SJCRH30 (cell line): ENCODE data around the gene TEAD3. TPM values are rescaled to one million over a fixed set of nuclear protein-coding genes. Genes with fewer than 3 reads are reported as not detected.
A peak's percentile ranks its signal among the peaks of the same experiment; 100 is the strongest.

Experiments
- DNase-seq, 2 experiments: peaks; one replicate each; pipeline ENCODE4 v3.0.0-alpha.2; 2015 to 2020
- H3K27ac ChIP-seq: fragments of 250-450 bp; sonication (Bioruptor Pico); 2 replicates; pipeline ENCODE4 v1.5.1; 2020; ENCODE audit warnings: mild to moderate bottlenecking, moderate library complexity
- H3K27me3 ChIP-seq: fragments of 250-450 bp; sonication (Bioruptor Pico); 2 replicates; pipeline ENCODE4 v1.5.1; 2020; ENCODE audit warnings: mild to moderate bottlenecking, moderate library complexity
- H3K36me3 ChIP-seq: fragments of 250-450 bp; sonication (Bioruptor Pico); 2 replicates; pipeline ENCODE4 v1.5.1; 2020; ENCODE audit warnings: mild to moderate bottlenecking, moderate library complexity
- H3K4me1 ChIP-seq: fragments of 250-450 bp; sonication (Bioruptor Pico); 2 replicates; pipeline ENCODE4 v1.5.1; 2020; ENCODE audit warnings: mild to moderate bottlenecking, moderate library complexity
- H3K4me3 ChIP-seq: fragments of 250-450 bp; sonication (Bioruptor Pico); 2 replicates; pipeline ENCODE4 v1.5.1; 2020; ENCODE audit warnings: mild to moderate bottlenecking, moderate library complexity
- H3K9me3 ChIP-seq: fragments of 250-450 bp; sonication (Bioruptor Pico); replicated peaks from 2 replicates; pipeline ENCODE4 v1.5.1; 2020; ENCODE audit warnings: mild to moderate bottlenecking, moderate library complexity
- total RNA-seq: library from RNA; depleted of rRNA; stranded (reverse); fragments of >200 nt; shearing (Covaris generic); gene quantifications from 2 replicates; pipeline ENCODE4 v1.2.3, GENCODE V29; 2014

The TEAD3 gene
- total RNA-seq, 1 experiment from 2014 or later, result 8.8 TPM

DNA sequence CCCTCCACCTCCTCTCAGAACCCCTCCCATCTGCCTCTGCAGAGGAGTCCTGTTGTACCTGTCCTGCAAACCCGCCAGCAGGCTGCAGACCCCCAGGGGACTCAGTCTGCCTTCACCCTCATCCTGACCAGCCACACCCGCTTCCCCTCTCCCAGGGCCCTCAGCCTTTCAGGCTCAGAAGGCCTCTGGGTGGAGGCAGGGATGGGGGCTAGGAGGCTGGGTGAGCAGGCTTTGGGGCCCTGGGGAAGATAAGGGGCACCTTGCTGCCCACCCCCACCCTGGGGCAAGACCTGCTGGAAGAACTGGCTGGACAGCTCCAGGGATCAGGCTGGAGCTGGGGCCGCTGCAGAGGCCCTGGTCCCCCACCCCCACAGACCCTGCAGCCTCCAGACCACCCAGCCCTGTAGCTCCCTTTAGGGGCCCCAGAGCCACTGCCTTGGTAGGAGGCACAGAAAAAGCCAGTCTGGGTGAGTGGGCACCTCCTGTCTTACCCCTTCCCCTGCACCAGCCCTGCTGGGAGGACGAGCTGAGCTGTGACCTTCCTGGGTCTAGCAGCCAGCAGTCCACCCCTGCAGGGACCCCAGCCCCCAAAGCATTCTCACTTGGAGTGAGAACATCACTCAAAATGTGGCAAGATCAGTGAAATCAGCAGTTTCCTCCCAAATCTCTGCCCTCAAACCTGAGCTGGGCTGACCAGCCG lies 5.2 kb downstream of the TEAD3 start:
- Histone ChIP-seq H3K27me3 (no peaks in the 10 kb centered on the region), H3K9me3 (no peaks in the 10 kb centered on the region), H3K27ac (no peak overlapping the region), H3K4me3 (no peak overlapping the region), H3K4me1 (peaks cover 46% of the 10 kb centered on the region), H3K36me3 (no peaks in the 10 kb centered on the region)
- no peak for DNase-seq

DNA sequence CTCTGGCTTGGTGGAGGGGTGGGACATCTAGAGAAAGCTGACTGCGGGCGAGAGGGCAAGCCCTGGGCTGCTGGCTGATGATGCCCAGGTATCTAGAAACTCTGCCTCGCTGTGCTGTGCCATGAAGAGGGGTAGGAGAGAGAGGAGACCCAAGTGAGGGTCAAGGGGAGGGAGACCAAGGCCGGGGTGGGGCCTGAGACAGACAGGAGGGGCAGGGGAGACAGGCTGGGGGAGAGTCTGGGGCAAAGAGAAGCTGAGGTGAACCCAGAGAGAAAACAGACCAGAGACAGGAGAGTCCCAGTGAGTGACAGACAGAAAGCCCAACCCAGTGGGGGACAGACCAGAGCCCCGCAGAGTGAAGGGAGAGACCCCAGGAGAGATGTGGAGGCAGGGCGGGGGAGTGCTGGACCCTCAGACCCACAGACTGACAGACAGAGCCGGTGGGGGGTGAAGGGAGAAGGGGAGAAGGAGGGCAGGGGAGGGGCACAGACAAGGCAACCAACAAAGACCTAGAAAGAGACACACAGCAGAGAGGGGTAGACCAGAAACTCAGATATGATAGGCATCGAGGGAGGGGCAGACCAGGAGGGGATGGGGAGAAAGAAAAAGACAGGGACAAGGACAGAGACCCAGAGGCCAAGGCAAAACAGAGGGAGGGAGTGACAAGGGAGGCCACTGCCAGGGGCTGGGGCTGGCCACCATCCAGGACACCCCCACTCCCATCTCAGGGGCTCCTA lies 5.9 kb downstream of the TEAD3 start:
- Histone ChIP-seq H3K36me3 (no peaks in the 10 kb centered on the region), H3K27ac (peak overlapping the region; percentile 66), H3K4me1 (peaks cover 53% of the 10 kb centered on the region), H3K4me3 (peak overlapping the region; percentile 51), H3K27me3 (no peaks in the 10 kb centered on the region), H3K9me3 (no peaks in the 10 kb centered on the region)
- DNase-seq, result no peak

DNA sequence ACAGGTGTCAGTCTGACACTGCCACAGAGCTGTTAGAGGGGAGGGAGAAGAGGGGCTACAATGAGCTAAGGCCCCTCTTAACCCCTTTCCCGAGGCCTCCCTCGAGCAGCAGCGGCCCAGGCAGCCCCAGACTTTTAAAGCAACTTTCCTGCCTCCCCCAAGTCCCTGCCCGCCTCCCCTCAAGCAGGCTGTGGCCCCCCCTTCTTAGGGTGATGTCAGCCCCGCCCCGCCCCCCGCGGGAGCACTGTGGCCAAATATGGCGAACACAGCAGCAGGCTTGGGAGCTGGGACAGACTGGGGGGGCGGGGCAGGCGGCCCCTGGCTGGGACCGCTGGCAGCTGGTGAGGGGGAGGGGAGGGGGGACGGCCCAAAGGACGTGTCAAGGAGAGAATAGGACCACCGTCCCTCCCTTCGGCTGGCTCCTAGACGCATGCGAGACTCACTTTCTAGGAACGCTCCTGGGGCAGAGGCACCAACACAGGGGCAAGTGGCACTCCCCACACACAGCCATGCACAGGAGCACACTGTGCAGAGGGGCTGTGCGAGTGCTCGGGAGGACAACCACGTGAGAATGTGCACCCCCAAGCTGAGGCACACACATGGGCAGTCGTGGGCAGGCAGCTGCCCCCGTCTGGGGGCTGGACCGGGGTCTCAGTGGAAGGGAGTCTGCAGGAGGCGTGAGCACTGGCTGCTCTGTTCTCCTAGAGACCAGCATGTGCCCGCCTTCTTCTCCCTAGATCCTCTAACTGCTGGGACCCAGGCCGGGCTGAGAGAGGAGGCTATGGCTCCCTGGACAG lies 6.7 kb downstream of the TEAD3 start:
- no peaks in the 10 kb centered on the region for H3K9me3 ChIP-seq
- H3K4me1 ChIP-seq, result peaks cover 61% of the 10 kb centered on the region
- peak overlapping the region; percentile 51 for H3K4me3 ChIP-seq
- H3K36me3 ChIP-seq, result no peaks in the 10 kb centered on the region
- H3K27me3 ChIP-seq, result no peaks in the 10 kb centered on the region
- DNase-seq, result peak; percentile 88 to 92
- H3K27ac ChIP-seq, result peak overlapping the region; percentile 66

DNA sequence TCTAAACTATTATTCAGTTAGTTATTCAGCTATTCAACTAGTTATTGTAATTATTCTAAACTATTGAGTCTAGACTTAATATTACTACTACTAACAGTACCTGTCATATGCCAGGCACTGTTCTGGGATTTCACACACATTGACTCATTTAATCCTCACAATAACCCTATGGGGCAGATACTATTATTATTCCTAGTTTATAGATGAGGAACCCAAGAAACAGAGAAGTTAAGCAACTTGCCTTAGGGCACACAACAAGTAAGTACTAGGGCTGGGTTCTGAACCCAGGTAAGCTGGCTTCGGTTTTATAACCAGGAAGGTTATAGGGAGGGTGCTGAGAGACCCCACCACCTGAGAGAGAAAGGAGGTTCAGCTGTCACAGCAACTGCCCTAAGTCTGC lies 7.8 kb downstream of the TEAD3 start:
- H3K4me1 ChIP-seq, result peaks cover 72% of the 10 kb centered on the region
- no peaks in the 10 kb centered on the region for H3K27me3 ChIP-seq
- no peak for DNase-seq
- H3K9me3 ChIP-seq, result no peaks in the 10 kb centered on the region
- H3K4me3 ChIP-seq, result no peak overlapping the region
- no peaks in the 10 kb centered on the region for H3K36me3 ChIP-seq
- H3K27ac ChIP-seq, result no peak overlapping the region

GRCh38 chr6:35488517-35488862 lies 8.4 kb downstream of the TEAD3 start:
- no peak for DNase-seq
- Histone ChIP-seq H3K27me3 (no peaks in the 10 kb centered on the region), H3K4me1 (peaks cover 78% of the 10 kb centered on the region), H3K36me3 (no peaks in the 10 kb centered on the region), H3K4me3 (no peak overlapping the region), H3K9me3 (no peaks in the 10 kb centered on the region), H3K27ac (no peak overlapping the region)

GRCh38 chr6:35487658-35488516 lies 9.0 kb downstream of the TEAD3 start:
- H3K27me3 ChIP-seq, result no peaks in the 10 kb centered on the region
- no peak overlapping the region for H3K4me3 ChIP-seq
- no peak overlapping the region for H3K27ac ChIP-seq
- no peak for DNase-seq
- no peaks in the 10 kb centered on the region for H3K9me3 ChIP-seq
- no peaks in the 10 kb centered on the region for H3K36me3 ChIP-seq
- peaks cover 81% of the 10 kb centered on the region for H3K4me1 ChIP-seq

DNA sequence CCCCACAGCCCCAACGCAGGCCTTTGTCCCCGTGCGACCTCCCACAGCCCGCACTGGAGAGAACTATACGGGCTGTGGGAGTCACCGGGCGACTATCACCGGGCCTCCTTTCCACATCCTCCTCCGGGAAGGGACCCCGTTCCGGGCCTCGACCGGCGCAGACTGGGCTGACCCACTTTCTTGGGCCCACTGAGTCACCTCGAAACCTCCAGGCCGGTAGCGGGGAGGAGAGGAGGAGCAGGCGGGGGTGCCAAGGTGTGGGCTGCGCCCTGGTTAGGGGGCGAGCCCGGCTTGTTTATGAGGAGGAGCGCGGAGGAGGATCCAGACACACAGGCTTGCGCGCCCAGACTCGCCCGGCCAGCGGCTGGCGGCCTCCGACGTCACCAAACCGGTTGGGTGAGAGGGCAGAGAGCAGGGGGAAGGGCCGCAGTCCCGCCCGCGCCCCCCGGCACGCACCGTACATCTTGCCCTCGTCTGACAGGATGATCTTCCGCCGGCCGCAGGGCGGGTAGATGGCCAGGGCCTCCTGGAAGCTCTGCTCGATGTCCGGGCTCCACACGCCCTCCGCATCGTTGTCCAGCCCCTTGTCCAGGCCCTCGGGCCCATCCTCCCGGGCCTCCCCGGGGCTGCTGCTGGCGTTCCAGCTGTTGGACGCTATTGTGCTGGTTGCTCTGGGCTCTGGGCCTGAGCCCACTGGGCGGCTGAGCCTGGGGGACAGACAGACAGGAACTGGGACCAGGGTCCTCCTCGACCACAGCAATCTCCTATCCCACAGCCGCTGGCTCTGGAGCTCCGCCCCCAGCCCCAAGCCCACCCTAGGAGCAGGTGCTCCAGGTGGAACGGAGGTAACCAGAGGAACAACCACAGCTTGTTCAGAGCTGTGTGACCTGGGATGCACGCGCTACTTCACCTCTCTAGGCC lies 10.6 kb downstream of the TEAD3 start:
- Histone ChIP-seq H3K36me3 (no peaks in the 10 kb centered on the region), H3K9me3 (no peaks in the 10 kb centered on the region), H3K4me3 (no peak overlapping the region), H3K4me1 (peaks cover 74% of the 10 kb centered on the region), H3K27me3 (no peaks in the 10 kb centered on the region), H3K27ac (peak overlapping the region; percentile 69)
- no peak for DNase-seq

- H3K4me3 ChIP-seq, result no peak overlapping the region
- DNase-seq, result peak; percentile 61 to 78
- H3K9me3 ChIP-seq, result no peaks in the 10 kb centered on the region
- H3K27me3 ChIP-seq, result no peaks in the 10 kb centered on the region
- H3K4me1 ChIP-seq, result peaks cover 65% of the 10 kb centered on the region
- peak overlapping the region; percentile 69 for H3K27ac ChIP-seq
- H3K36me3 ChIP-seq, result no peaks in the 10 kb centered on the region
Measured at GRCh38 chr6:35485402-35485877, 11.4 kb downstream of the TEAD3 start.

- H3K36me3 ChIP-seq, result no peaks in the 10 kb centered on the region
- no peak for DNase-seq
- H3K9me3 ChIP-seq, result no peaks in the 10 kb centered on the region
- H3K27me3 ChIP-seq, result no peaks in the 10 kb centered on the region
- no peak overlapping the region for H3K4me3 ChIP-seq
- H3K4me1 ChIP-seq, result peaks cover 63% of the 10 kb centered on the region
- peak overlapping the region; percentile 69 for H3K27ac ChIP-seq
Measured at GRCh38 chr6:35484921-35485392, 11.9 kb downstream of the TEAD3 start.

- no peaks in the 10 kb centered on the region for H3K9me3 ChIP-seq
- DNase-seq, result no peak
- peaks cover 60% of the 10 kb centered on the region for H3K4me1 ChIP-seq
- H3K36me3 ChIP-seq, result no peaks in the 10 kb centered on the region
- H3K27ac ChIP-seq, result peak overlapping the region; percentile 53
- no peaks in the 10 kb centered on the region for H3K27me3 ChIP-seq
- H3K4me3 ChIP-seq, result no peak overlapping the region
Measured at GRCh38 chr6:35483893-35484645, 12.8 kb downstream of the TEAD3 start.

- Histone ChIP-seq H3K4me3 (no peak overlapping the region), H3K36me3 (no peaks in the 10 kb centered on the region), H3K9me3 (no peaks in the 10 kb centered on the region), H3K4me1 (peaks cover 60% of the 10 kb centered on the region), H3K27ac (peak overlapping the region; percentile 53), H3K27me3 (no peaks in the 10 kb centered on the region)
- peak; percentile 72 to 74 for DNase-seq
Measured at GRCh38 chr6:35483490-35483889, 13.4 kb downstream of the TEAD3 start.

GRCh38 chr6:35483062-35483461 lies 13.8 kb downstream of the TEAD3 start:
- peak overlapping the region; percentile 53 for H3K27ac ChIP-seq
- H3K27me3 ChIP-seq, result no peaks in the 10 kb centered on the region
- no peaks in the 10 kb centered on the region for H3K36me3 ChIP-seq
- H3K4me3 ChIP-seq, result no peak overlapping the region
- no peaks in the 10 kb centered on the region for H3K9me3 ChIP-seq
- DNase-seq, result no peak
- H3K4me1 ChIP-seq, result peaks cover 56% of the 10 kb centered on the region

DNA sequence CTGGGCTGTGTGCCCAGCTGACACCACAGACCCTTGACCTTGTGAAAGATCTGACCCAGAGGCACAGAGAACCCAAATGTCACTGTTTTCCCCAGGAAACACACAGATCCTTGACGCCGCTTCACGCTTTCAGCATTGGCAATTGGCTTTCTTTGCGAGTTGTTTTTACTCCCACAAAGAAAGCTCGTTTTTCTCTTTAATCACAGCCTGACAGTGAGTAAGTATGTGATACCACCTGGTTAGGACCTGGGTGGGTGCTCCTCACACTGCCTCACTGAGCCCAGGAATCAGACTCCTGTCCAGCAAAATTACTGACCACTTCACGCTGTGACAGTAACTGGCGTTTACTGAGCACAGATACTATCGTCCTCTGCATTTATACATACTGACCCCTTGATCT lies 15.7 kb downstream of the TEAD3 start:
- Histone ChIP-seq H3K36me3 (no peaks in the 10 kb centered on the region), H3K4me1 (peaks cover 43% of the 10 kb centered on the region), H3K9me3 (no peaks in the 10 kb centered on the region), H3K27me3 (no peaks in the 10 kb centered on the region), H3K4me3 (no peak overlapping the region), H3K27ac (no peak overlapping the region)
- no peak for DNase-seq
